HG03066 (cell line): ENCODE results near the gene OTUB2.

ENCODE experiments used
- ATAC-seq: cut with Tn5 transposase; IDR thresholded peaks from one replicate; pipeline ENCODE4 v1.9.1; 2021; ENCODE audit warnings: low read depth; ENCODE audit not compliant: unreplicated experiment

The OTUB2 gene

GRCh38 chr14:94020267-94020666 lies 5.9 kb upstream of the OTUB2 start:
- ATAC-seq: no peak

GRCh38 chr14:94021001-94021400 lies 5.1 kb upstream of the OTUB2 start:
- ATAC-seq: no peak

DNA sequence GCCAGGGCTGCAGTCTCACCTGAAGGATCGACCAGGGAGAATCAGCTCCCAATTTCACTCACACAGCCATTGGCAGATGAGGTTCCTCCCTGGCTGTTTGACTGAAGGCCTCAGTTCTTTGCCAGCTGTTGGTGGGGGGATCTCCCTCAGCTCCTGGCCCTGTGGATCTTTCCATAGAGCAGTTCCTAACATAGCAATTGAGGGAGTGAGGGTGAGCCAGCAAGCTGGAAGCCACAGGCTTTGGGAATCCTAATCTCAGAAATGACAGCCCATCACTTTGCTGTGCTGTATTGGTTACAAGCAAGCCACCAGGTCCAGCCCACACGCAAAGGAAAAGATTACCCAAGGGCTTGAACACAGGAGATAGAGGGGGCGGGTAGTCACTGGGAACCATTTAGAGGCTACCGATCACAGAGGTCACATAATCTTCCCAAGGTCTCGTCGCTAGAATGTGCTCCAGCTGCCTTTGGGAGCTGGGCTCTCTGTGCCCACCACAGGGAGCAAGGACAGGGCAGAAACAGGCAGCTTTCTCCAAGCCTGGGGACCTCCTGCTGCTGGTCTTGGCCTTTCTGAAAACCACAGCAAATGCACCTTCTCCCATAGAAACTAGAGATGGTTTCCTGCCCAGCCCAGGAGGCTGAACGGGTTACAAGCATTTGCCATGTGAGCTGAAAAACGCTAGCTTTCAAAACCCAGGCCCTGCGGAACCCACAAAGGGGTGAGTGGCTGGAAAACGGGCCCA lies 4.6 kb upstream of the OTUB2 start:
- ATAC-seq: no peak

DNA sequence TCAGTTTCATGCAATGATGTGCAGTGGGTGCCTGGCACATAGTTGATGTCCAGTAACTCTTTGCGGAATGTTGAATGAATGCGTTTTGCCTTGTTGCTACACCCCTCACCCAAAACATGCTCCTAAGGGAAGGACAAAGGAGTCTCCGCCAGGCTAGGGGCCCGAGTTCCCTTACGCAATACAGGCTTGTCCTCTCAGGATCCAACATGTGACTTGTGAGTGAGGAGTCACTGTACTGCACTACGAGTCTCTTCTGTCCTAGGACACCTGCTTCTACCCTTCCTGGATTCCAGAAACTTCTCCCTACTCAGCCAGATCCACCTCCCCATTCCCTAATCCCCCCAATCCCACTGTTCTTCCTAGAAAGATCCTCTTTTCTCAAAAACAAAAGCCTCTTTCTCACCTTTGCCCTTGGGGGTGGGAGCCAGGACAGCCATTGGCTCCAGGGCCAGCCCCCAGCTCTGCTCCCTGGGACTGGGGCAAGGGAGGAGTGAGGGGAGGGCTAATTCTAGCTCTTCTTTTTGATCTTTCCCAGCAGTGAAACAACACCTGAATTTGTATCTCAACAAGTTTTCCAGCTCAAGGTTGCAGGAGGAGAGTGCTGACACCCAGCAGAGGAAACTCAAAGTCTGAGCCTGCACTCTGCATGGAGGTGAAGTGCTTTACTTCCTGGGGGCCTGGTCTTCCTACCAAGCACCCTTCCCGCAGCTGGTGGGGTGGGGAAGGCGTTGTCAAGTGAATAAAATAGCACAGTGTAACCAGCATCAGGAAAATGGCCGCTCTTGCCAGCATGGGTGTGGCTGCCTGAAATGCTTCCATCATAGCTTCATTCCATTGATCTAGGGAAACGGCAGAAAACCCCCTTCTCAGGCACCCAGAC lies 3.4 kb upstream of the OTUB2 start:
- ATAC-seq: no peak

- no peak for ATAC-seq
Measured at GRCh38 chr14:94024549-94024948, 1.6 kb upstream of the OTUB2 start.

DNA sequence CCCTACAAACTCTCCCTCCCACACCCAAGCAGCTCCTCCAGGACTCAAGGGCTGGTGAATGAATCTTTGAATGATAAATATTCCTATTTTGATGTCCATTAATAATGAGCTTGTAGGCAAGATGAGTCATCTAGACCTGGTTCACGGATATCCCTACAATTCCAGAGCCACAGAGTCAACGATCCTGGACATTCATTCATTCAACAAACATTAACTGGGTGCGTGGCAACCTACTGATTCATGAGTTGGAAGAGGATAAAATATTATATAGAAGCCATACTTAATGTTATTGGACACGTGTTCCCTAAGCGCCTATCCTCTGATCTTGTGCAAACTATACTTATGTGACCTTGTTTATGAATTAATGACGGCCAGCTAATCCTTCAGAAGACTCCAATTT lies 420 bp upstream of the OTUB2 start:
- ATAC-seq: no peak

DNA sequence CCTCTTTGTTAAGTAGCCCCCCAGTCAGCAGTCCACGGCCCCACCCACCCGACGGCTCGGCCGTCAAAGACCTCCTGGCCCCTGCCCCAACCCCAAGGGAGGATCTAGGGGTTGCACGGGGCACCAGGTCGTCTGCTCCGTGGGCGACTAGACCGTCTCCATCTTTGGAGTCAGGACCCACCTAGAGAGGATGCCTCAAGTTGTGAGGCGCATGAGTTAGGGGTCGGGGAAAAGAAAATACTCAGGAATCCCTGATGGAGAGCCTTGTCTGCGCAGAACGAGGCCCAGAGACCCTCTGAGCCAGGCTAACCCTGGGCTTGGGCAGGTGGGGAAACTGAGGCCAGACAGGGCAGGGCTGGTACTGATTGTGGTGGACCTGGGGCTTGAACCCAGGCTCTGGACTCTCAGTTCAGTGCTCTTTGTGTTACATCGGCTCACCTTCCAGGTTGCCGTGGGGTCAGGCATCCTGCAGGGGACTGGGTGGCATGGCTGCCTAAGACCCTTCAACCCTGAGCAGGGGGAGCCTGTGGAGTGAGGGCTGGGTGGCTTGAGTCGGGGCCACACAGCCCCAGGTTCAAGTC lies 839 bp downstream of the OTUB2 start:
- no peak for ATAC-seq

DNA sequence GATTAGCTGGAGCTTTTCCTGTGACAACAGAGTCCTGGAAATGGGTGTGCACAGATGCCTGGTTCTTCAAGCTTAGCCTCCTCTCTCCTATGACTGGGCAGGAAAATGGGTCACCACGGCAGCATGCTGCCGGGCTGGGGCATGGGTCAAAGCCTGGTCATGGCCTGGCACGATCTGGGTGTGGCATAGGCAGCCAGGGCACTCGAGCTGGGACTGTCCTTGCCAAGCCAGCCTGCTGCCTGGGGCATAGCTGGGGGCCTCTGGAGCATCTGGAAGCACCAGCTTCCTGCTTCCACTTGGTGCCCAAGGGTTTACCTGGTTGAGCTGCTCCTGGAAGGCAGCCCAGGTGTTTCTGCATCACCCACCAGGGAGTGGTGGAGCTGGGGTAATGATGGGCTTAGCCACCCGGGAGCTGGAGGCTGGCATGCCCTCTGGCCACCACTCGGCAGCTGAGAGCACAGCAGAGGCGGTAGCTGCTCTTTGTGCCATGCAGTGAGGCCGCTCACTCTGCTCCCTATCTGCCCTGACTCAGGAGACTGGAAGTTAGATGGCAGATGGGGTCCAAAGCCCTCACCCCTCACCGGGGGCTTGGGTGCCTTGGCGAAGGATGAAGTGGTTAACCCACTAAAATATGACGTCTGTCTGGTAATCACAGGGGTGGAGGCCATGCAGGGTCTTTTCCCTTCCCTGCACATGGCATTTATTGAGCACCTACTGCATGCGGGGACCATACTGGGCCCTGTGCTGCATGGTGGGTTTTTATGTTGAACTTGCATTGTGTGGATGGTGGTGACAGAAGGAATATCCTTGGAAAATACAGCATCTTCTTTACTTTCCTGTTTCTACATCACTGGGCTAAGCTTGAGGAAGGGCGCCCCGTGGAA lies 1.7 kb downstream of the OTUB2 start:
- ATAC-seq: no peak

DNA sequence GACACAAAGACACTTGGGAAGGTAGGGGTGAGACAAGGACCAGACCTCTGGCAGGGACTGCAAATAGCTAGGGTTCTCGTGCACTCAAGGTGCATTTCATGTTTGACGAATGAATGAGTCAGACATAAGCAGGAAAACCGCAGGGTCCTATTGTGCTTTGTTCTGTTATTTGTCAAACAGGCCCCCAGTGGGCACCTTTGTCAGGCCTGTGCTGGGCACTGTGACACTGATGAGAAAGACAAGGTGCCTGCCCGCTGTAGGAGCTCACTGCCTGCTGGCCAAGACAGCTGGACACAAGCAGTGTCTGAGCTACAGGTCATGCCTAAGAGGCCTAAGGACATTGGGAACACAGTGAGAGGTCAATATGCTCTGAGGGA lies 2.3 kb downstream of the OTUB2 start:
- ATAC-seq: no peak

DNA sequence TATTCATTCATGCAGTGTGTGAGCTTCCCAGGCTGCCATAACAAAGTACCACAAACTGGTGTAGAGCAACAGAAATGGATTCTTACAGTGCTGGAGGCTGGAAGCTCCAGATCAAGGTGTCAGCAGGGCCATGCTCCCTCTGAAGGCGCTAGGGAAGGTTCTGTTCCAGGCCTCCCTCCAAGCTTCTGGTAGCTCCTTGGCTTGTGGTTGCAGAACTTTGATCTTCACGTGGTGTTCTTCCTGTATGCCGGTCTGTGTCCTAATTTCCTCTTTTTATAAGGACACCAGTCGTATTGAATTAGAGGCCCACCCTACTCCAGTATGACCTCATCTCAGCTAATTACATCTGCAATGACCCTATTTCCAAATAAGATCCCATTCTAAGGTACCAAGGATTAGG lies 3.1 kb downstream of the OTUB2 start:
- ATAC-seq: no peak

DNA sequence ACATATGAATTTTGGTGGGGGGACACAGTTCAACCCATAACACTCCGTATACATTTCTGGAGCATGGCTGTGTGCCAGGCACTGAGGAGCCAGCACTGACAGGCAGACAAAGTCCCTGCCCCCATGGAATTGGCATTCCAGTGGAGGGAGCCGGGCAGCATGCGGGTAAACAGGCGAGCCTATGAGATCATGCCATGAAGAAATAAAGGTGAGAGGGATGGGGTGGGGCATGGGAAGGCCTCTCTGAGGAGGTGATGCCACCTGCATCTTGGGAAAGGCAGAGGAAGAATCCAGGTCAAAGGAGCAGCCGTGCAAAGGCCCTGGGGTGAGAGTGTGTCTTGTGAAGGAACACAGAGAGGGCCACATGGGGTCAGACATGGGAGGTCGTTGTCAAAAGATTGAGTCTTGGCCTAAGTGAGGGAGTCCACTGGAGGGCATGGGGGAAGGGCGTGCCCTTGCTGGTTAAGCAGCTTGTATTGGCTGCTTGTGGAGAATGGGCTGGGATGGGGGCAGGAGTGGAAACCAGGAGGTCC lies 3.6 kb downstream of the OTUB2 start:
- no peak for ATAC-seq

DNA sequence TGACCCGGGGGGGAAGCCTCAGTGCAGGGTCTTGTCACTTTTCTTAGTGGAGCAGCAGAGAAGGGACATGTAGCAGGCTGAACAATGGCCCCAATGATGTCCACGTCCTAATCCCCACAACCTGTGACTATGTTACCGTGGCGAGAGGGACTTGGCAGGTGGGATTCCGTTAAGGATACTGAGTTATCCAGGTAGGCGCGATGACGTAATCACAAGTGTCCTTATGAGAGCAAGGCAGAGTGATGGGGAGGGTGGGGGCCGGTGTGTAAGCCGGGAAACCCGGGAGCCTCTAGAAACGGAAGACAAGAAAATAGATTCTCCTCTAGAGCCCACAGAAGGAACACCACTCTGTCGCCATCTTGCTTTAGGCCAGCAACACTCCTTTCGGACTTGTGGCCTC lies 4.4 kb downstream of the OTUB2 start:
- no peak for ATAC-seq

DNA sequence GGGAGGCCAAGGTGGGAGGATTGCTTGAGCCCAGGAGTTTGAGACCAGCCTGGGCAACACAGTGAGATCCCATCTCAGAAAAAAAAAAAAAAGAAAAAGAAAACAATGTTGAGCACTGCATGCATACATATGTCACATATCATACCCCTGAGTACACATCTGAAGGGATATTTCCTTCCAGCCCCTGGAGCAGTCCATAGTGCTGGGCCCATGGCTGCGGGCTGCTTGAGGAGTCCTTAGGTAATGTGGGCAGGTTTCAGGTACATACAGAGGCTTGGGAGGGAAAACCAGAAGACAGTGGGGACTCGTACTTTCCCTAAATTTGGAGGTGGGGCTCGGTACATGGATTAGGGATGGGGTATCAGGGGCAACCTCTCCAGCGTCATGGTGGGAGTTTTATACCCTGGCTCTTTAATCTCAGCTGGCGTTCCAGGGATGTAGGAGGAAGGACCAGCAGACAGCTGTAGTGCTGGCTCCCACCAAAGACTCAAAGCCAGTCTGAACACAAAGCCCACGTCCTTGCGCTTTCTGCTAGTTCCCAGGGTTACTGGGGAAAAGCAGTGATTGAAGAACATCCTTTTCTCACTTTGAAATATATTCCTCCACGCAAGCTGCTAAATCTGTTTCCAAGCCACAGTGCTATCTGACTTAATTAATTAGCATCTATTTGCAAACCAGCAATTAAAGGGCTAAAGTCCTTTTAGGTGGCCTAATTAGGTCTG lies 5.2 kb downstream of the OTUB2 start:
- ATAC-seq: no peak

DNA sequence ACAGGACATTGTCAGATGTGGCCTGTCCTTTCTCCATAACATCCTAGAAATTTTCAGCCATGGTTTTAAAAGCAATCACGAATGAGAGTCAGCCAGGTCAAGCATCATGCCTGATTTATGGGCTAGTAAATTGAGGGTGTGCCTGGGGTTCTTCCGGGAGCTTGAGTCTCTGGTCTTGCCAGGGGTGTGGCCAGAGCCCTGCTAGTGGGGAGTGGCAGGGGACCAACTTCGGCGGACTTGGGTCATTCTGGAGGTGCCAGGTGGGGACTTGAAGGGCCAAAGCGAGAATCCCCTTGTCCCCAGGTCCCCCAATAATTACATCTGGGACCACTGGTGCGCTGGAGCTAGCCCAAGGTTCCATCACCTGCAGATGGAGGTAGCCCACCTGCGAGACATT lies 5.7 kb downstream of the OTUB2 start:
- no peak for ATAC-seq

DNA sequence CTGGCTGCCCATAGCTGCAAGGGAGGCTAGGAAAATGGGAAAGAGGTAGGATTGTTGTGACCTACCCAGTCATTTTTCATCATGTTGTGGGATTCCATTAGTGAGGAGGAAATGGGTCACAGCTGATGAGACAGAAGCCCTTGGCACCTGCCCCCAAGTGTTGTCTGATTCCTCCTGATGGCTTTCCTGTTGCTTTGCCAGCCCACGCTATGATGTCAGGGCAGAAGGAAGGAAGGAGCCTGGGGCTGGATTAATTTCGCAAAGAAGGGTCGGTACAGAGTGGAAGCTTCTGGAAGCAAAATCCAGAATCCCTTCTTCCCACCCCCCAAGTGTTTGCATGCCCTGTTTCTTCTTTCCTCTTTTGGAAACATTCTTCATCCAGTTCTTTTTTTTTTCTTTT lies 8.7 kb downstream of the OTUB2 start:
- no peak for ATAC-seq

GRCh38 chr14:94036313-94037167 lies 10.4 kb downstream of the OTUB2 start:
- peak; percentile 92 for ATAC-seq

- no peak for ATAC-seq
Measured at GRCh38 chr14:94037954-94038353, 11.8 kb downstream of the OTUB2 start.

DNA sequence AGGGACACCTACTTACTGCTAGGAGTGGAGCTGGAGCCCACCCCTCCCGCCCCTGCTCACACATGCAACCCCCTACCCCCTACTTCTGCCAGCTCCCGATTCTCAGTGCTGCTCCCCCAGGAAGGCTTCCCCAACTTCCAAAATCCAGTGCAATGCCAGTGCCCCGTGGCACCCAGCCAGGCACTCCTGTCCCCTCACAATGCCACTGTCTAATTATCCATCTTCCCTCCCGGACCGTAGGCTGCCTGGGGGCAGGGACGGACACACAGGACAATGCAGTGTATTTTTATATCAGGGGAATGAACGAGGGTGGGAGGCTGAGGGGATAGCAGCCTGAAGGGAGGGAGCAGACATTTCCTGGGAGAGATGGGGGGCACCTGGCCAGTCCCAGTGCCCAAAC lies 12.4 kb downstream of the OTUB2 start:
- ATAC-seq: no peak
